Non-pigmented ciliary epithelial cell (primary cell): ENCODE measurements around the gene PACS2.

Experiments used
- DNase-seq: peaks from one replicate; pipeline ENCODE4 v3.0.0-alpha.2; 2010; ENCODE audit warnings: low read depth

PACS2 gene

GRCh38 chr14:105411017-105411941 is 96.7 kb downstream of the PACS2 start:
- no peak for DNase-seq

- DNase-seq: no peak
These were observed 97.6 kb downstream of the PACS2 start for GRCh38 chr14:105411985-105412770.

- DNase-seq: no peak
These were observed 98.4 kb downstream of the PACS2 start for GRCh38 chr14:105412771-105413543.

GRCh38 chr14:105413544-105413886 is 99.0 kb downstream of the PACS2 start:
- DNase-seq: no peak

GRCh38 chr14:105414456-105415371 is 100.2 kb downstream of the PACS2 start:
- no peak for DNase-seq

- DNase-seq: no peak
These were observed 101.2 kb downstream of the PACS2 start for GRCh38 chr14:105415481-105416428.

- no peak for DNase-seq
These were observed 102.1 kb downstream of the PACS2 start for GRCh38 chr14:105416671-105417070.

- no peak for DNase-seq
These were observed 103.2 kb downstream of the PACS2 start for GRCh38 chr14:105417690-105418121.

GRCh38 chr14:105418269-105419194 is 104.0 kb downstream of the PACS2 start:
- DNase-seq: no peak

GRCh38 chr14:105419195-105420091 is 104.9 kb downstream of the PACS2 start, which contains the start of gene MTA1:
TSS of gene MTA1 (plus strand) at chr14:105419827. CDS start at chr14:105420036, 209 bp downstream.
- DNase-seq: no peak

- DNase-seq: no peak
These were observed 105.8 kb downstream of the PACS2 start for GRCh38 chr14:105420101-105420973.

GRCh38 chr14:105420974-105421674 is 106.6 kb downstream of the PACS2 start:
- DNase-seq: no peak

GRCh38 chr14:105421723-105422615 is 107.4 kb downstream of the PACS2 start:
- no peak for DNase-seq

GRCh38 chr14:105422695-105423487 is 108.3 kb downstream of the PACS2 start:
- no peak for DNase-seq
